SKM-1 (cell line): ENCODE data around the gene GOLGA1.
"Not testable (repeated sequence)": the region's sequence is repeated elsewhere in the genome, so short reads cannot be mapped to it uniquely, and the experiment has no call there.

Source experiments
- DNase-seq: peaks from one replicate; lab custom pipeline; 2025; ENCODE audit not compliant: unreplicated experiment; lab: John Stamatoyannopoulos, UW

Gene GOLGA1

GRCh38 chr9:124861342-124862229 is 79.3 kb downstream of the GOLGA1 start, which contains the start of the genes ARPC5L and RPL35:
Gene ARPC5L, plus strand, starts transcription at chr9:124862130. Its CDS starts 7,161 bp downstream, at chr9:124869291.
Gene RPL35, minus strand, starts transcription at chr9:124861957. Its CDS starts 45 bp downstream, at chr9:124861912.
- DNase-seq, result peak; percentile 88

DNA sequence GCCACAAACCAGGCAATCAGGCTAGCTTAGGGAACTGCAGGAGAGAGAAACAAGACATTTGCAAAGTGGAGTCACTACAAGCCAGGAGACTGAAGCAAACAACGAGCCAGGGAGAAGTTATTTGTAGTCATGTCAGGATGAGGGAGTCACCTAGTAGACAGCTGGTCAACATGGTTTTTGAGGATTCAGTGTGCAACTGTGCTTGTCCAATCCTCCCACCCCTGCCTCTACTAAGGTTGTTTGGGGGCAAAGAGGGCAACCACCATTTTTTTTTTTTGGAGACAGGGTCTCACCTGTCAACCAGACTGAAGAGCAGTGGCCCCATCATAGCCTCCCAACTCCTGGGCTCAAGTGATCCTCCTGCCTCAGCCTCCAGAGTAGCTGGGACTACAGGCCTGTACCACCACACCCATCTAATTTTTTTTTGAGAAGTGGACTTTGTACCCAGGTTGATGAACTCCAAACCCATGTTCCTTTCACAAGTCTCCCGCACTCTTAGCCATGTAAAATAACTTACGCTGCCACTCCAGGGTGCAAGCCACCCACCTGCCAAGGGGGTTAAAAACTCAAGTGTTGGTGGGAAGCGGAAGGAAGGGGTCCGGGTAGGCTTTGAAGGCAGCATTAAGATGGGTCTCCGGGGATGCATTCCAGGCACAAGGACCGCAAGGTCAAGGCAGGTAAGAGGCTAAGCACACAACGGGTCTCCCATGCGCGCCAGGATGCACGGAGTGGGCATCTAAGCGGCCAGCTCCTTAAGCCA is 80.1 kb downstream of the GOLGA1 start:
- no peak for DNase-seq

DNA sequence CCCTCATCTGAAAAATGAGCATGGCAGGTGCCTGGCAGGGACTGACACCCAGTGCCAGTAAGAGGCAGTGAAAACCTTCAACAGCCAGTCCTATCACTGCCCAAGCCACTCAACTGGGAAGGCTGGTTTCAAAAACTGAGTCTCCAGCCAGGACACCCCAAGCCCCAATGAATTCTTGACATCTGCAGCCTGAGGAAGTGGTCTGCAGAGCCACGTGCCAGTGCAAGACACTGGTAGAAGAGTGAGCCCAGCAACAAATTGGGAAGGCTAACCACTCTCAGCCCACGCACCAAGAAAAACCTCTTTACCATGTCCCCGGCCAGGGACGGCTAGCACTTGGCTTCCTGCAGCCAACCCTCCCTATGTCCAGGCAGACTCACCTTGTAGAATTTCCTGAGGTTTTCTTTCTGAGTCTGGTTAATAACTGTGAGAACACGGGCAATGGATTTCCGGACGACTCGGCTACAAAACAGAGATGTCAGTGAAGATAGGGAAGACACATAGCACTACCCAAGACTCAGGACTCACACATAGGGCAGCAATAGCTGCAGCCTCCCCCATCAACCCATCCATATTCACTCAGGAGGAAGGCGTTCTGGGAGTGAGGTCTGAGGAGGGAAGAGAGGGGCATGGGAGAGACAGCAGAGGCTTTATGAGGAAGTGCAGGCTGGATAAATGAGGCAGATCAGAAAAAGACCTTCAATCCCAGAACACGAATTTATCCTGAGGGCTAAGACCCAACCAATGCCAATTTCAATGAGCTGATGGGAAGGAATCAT is 80.9 kb downstream of the GOLGA1 start:
- DNase-seq, result no peak

DNA sequence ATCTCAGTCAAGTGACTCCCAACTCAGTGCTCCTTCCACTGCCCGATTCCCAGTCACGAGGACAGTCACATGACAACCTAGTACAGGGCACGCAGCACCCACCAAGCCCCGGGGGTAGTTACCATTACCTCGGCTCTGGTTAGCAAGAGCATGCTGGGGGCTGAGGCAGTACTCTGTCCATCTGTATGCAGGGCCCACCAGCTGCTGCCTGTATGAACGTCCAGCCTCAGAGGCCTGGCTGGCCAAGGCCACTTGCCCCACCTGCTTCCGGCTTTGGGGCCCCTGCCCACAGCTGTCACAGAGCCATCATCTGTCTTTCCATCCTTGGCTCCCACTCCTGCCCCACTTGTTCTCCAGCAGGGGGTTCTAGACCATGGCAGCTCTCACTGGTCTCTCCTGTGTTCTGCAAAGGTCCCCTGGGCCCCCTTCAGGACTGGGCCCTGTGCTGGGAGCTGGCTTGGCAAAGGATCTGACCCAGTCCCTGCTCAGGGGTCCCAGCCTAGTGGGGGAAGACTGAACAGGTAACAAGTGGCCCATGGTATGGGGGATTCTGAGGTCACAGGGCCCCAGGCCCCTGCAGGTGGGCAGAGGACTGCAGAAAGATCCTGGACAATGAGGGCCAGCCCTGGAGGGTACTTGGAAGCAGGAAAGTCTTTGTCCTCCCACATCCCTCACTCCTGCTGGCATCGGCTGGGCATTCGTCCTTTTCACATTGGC is 82.4 kb downstream of the GOLGA1 start:
- DNase-seq, result no peak

DNA sequence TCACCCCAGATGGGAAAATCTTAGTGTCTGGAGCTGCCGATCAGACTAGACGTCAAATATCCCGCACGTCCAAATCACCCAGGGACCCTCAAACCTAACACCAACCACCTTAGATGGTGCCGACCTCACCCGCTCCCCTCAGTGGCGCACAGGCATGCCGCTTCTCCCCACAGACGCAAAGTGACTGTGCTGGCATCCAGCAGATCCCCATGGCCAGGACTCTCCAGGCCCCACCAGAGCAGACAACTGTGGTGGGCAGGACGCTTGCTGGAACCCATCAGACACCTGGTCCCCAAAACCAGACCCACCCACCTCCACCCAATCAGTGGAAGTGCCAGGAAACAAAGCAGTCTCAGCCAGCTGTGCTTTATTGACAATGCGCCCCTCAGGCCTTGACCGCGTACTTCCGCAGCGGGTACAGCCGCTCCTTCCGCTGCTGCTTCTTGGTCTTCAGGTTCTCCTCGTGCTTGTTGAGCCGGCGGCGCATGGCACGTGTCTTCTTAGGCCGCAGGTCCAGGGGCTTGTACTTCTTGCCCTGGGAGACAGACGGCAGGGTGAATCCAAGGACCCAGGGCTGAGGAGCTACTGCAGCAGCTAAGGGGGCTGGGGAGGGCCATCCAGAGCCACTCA is 83.2 kb downstream of the GOLGA1 start:
- no peak for DNase-seq

- DNase-seq, result no peak
Measured at GRCh38 chr9:124855944-124856765, 84.7 kb downstream of the GOLGA1 start.

DNA sequence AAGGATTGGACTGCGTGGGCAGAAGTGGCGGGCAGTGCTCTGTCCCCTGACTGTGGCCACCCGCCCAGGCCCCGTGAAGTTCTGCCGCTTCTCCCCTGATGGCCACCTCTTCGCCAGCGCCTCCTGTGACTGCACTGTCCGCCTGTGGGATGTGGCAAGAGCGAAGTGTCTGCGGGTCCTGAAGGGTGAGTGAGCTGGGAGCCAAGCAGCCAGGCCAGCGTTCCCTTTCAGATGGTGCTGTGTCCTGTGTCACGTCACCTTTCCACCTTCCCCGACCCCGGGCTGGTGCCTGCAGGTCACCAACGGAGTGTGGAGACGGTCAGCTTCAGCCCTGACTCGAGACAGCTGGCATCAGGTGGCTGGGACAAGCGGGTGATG is 85.3 kb downstream of the GOLGA1 start:
- no peak for DNase-seq

GRCh38 chr9:124854822-124855221 is 86.1 kb downstream of the GOLGA1 start:
- DNase-seq, result no peak

DNA sequence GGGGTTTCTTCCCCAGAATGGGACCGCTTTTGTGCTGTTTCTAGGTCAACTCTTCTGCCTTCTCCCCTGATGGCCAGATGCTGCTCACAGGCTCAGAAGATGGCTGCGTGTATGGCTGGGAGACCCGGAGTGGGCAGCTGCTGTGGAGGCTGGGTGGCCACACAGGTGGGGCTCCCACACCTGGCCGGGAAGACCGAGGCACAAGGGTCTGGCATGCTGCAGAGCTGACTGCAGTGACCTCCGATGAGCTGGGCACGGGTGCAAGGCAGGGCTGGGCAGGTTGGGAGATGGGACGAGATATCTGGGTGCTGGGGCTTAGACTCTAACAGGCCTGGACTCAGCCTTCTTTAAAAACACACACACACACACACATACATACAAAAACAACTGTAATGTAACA is 86.7 kb downstream of the GOLGA1 start:
- DNase-seq, result no peak

GRCh38 chr9:124853605-124854143 is 87.2 kb downstream of the GOLGA1 start:
- no peak for DNase-seq

DNA sequence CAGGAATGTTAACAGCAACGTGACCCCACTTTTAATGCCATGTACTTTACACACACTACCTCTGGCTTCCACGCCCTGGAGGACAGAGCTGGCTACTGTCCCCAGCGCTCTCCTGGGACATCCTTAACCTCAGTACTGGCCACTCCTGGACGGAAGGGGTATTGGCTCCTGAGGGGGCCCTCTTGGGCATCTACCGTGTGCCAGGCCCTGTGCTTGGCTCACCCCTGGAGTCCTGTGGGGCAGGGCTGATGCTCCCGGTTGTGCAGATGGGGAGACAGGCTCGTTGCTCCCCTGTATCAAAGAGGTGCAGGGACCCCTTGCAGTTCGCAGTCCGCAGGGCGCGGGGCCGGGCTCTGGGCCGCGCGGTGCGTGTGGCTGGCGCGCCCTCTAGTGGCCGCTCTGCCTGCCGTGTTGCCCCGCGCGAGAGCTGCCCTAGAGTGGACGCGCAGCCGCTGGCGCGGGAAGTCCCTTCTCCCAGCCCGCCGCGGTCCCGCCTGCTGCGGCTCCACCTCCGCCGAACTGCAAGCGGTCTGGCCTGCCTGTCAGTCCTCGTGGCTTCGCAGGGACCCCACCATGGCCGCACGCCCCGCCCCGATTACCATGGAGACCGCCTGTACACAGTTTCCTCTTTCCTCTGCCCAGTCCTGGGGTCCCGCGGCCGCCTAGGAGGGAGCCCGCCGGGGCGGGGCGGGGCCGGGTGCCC is 87.9 kb downstream of the GOLGA1 start, which contains the start of gene WDR38:
TSS of gene WDR38 (plus strand) at position 632 of the 703 bp plus-strand sequence. CDS start 72 bp downstream, outside the sequence.
- DNase-seq, result peak; percentile 76

DNA sequence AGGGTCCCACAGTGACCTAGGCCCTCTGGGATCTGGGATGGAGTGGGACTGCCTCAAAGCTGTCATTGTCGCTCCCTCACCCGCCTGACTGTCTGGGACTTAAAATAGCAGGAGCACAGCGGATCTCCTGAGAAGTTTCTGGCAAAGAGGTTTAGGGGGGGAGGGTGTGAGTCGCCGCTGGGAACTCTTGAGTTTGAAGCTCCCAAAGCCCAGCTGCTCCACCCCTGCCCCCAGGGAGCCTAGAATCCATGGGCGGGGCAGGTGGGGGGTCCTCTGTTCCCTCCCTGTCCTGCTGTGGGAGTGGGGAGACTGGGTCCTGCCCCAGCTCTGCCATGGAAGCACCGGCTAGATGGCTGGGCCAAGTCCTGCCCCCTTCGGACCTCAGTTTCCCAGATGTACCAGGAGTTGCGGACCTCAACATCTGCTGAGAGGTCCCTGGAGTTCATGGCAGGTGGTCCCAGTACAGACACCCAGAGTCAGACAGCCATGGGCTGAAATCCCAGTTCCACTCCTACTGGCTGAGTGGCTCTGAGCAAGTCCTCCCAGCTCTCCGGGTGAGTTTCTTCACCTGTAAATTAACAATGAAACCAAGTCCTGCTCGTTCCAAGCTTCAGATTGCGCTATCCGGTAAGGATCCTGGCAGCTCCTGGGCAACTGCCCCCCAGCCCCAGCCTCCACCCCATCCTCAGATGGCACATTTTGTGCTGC is 88.6 kb downstream of the GOLGA1 start:
- no peak for DNase-seq

- no peak for DNase-seq
Measured at GRCh38 chr9:124849801-124850200, 91.1 kb downstream of the GOLGA1 start.

- DNase-seq, result no peak
Measured at GRCh38 chr9:124846969-124847368, 93.9 kb downstream of the GOLGA1 start.

DNA sequence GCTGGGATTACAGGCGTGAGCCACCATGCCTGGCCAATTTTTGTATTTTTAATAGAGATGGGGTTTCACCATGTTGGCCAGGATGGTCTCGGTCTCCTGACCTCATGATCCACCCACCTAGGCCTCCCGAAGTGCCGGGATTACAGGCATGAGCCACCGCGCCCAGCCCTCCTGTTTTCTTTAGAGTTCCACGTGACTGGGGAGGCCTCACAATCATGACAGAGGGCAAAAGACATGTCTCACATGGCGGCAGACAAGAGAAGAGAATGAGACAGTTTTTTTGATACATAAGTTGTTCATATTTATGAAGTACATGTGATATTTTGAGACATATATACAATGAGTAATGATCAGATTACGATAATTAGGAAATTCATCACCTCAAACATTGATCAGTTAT is 94.4 kb downstream of the GOLGA1 start:
- not testable (repeated sequence) for DNase-seq

DNA sequence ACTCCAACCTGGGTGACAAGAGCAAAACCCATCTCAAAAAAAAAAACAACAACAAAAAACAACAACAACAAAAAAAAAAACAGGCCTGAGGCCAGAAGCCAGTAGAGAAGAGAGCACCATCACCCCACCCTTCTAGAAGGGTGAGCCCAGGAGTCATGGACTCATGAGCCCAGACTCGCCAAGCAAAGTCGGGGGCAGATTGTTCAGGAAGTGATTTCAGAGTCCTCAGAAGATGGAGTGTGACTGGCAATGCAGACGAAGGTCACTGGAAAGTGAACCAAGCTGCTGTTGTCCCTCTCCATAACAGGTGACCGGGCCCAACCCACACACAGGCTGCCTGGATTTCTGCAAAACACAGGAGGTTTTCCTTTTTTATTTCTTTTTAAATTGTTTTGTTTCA is 96.6 kb downstream of the GOLGA1 start:
- DNase-seq, result no peak

GRCh38 chr9:124843456-124844034 is 97.3 kb downstream of the GOLGA1 start:
- DNase-seq, result no peak
